Measurements from ENCODE around the gene CYB5R4. TPM values are rescaled to one million over a fixed set of nuclear protein-coding genes. Genes with fewer than 3 reads are reported as not detected.

Gene CYB5R4
- total and polyA plus RNA-seq, 2 of the 13 experiments (the other 11 are each of a cell fraction or from before 2014, with no cell fraction given) = 5.3 to 26.1 TPM

GRCh38 chr6:83875843-83876242, 16.4 kb downstream of the CYB5R4 start (continued):
- TF ChIP-seq ATF3 (CRISPR knock-in tag; IDR thresholded peaks at IDR 0.05) (no peak), IKZF1 (IDR thresholded peaks at IDR 0.05) (no peak)

GRCh38 chr6:83878902-83879644, 19.6 kb downstream of the CYB5R4 start:
- H3K9ac ChIP-seq (ENCODE audit: insufficient read depth, low read depth, low read length) = no peak overlapping the region

More at GRCh38 chr6:83878902-83879644, 19.6 kb downstream of the CYB5R4 start:
- Histone ChIP-seq H3K9me3 (ENCODE audit: low read length) (no peaks in the 10 kb centered on the region), H3K4me3 (replicated peaks in 1 of 3; ENCODE audit: insufficient read depth in 1 of 3, low read depth in 2 of 3, low read length in 3 of 3) (no peak overlapping the region), H3K27ac (ENCODE audit: extremely low read length, insufficient read depth, low read length) (no peak overlapping the region), H4K20me1 (ENCODE audit: insufficient read depth, low read length) (no peaks in the 10 kb centered on the region), H3K4me1 (ENCODE audit: insufficient read depth, low read length) (peaks cover 15% of the 10 kb centered on the region), H3K27me3 (ENCODE audit: control insufficient read depth in 1 of 2, insufficient read depth in 2 of 2, low read length in 2 of 2) (no peaks in the 10 kb centered on the region), H3K79me2 (ENCODE audit: insufficient read depth, low read length) (peaks cover 7% of the 10 kb centered on the region), H3K4me2 (ENCODE audit: low read depth, low read length) (peak overlapping the region; percentile 22), H3K36me3 (replicated peaks in 1 of 2; ENCODE audit: control insufficient read depth in 1 of 2, insufficient read depth in 2 of 2, low read length in 2 of 2) (no peaks in the 10 kb centered on the region), H2AFZ (ENCODE audit: low read length) (no peak overlapping the region)
- 51% methylated on average over 4 of the region's 4 CpGs for WGBS (ENCODE audit: low lambda C conversion rate)
- ATAC-seq (peak; percentile 98), FAIRE-seq (peak; percentile 68), DNase-seq (ENCODE audit: low spot score) (peak; percentile 8)
- no TSS peak for BruUV-seq (replicated peaks)
- TF ChIP-seq FOXO1 (CRISPR knock-in tag; IDR thresholded peaks at IDR 0.05) = no peak
- TF ChIP-seq ZNF740 (CRISPR knock-in tag; IDR thresholded peaks at IDR 0.05) = no peak
- TF ChIP-seq TEAD3 (CRISPR knock-in tag; optimal IDR thresholded peaks at IDR 0.05; ENCODE audit: borderline replicate concordance) = peak; percentile 6
- 0 out of 2 replicates have a peak, but pooled peaks have one; percentile 13 for TF ChIP-seq KDM1A (CRISPR knock-in tag; IDR thresholded peaks at IDR 0.05)
- 0 out of 2 replicates have a peak, but pooled peaks have one; percentile 27 for TF ChIP-seq ZMYM4 (CRISPR knock-in tag; IDR thresholded peaks at IDR 0.05)
- TF ChIP-seq TFAP4 (IDR thresholded peaks at IDR 0.05; ENCODE audit: borderline replicate concordance, low read depth) = 0 out of 2 replicates have a peak, but pooled peaks have one; percentile 8
- no peak for TF ChIP-seq ZBTB46 (CRISPR knock-in tag; IDR thresholded peaks at IDR 0.05; ENCODE audit: borderline replicate concordance)
- peak; percentile 41; the same call in 1 of the 2 replicates for TF ChIP-seq HNF4G (IDR thresholded peaks at IDR 0.05; ENCODE audit: borderline replicate concordance, low read depth, low read length)
- TF ChIP-seq HNF4G (CRISPR knock-in tag; IDR thresholded peaks at IDR 0.05; ENCODE audit: borderline replicate concordance, low read depth) = no peak
- no peak for TF ChIP-seq SMYD3 (CRISPR knock-in tag; IDR thresholded peaks at IDR 0.05)
- TF ChIP-seq HNF4A (CRISPR knock-in tag; IDR thresholded peaks at IDR 0.05) = peak; percentile 67
- in situ Hi-C loops (cut with HindIII; ENCODE audit: extremely low pct_ligation_motif_present, low pct_unique_long_range_greater_than_20kb) (no loop called here), intact Hi-C loops (cut with micrococcal nuclease; ENCODE audit: unreplicated experiment) (no loop called here)
- POLR2A ChIA-PET = interaction anchor here (1.8 kb wide), 1 partner anchor 20 kb away, joined by 6 read pairs; the partner anchor contains the start of gene CYB5R4
- CTCF ChIA-PET (ENCODE audit: low intra/inter-chr PET ratio, low total read pairs) = no interaction called here

Measured in HepG2 (cell line).